ENCODE results near the gene SORBS1. TPM values are rescaled to one million over a fixed set of nuclear protein-coding genes. Genes with fewer than 3 reads are reported as not detected.

The SORBS1 gene
- total RNA-seq, 1 donor from 2014 or later = 58.2 TPM

GRCh38 chr10:95579835-95580535 lies 18.8 kb upstream of the SORBS1 start:
- DNase-seq (no peak), ATAC-seq (peak; percentile 74 to 80)
- H3K27ac ChIP-seq = no peak overlapping the region

GRCh38 chr10:95579292-95579691 lies 18.1 kb upstream of the SORBS1 start:
- DNase-seq (no peak), ATAC-seq (no peak)
- Histone ChIP-seq H3K4me3 (no peak overlapping the region), H3K27me3 (ENCODE audit: low read depth) (peaks cover 4% of the 10 kb centered on the region), H3K27ac (no peak overlapping the region), H3K9me3 (no peaks in the 10 kb centered on the region), H3K4me1 (peaks cover 17% of the 10 kb centered on the region), H3K36me3 (no peaks in the 10 kb centered on the region)
- TF ChIP-seq CTCF (IDR thresholded peaks at IDR 0.05) = no peak
- intact Hi-C loops (cut with DNase I) = no loop called here

More at GRCh38 chr10:95579835-95580535, 18.8 kb upstream of the SORBS1 start:
- no peaks in the 10 kb centered on the region for H3K9me3 ChIP-seq
- intact Hi-C loops (cut with DNase I) = no loop called here
- peaks cover 17% of the 10 kb centered on the region for H3K4me1 ChIP-seq
- H3K4me3 ChIP-seq = no peak overlapping the region
- no peaks in the 10 kb centered on the region for H3K27me3 ChIP-seq (ENCODE audit: low read depth)
- H3K36me3 ChIP-seq = no peaks in the 10 kb centered on the region
- no peak for TF ChIP-seq CTCF (IDR thresholded peaks at IDR 0.05)

- no peak overlapping the region for H3K27ac ChIP-seq
- no peaks in the 10 kb centered on the region for H3K36me3 ChIP-seq
- TF ChIP-seq CTCF (IDR thresholded peaks at IDR 0.05) = no peak
- peaks cover 17% of the 10 kb centered on the region for H3K4me1 ChIP-seq
- peaks cover 4% of the 10 kb centered on the region for H3K27me3 ChIP-seq (ENCODE audit: low read depth)
- peak; percentile 49 to 64 for ATAC-seq
- H3K9me3 ChIP-seq = no peaks in the 10 kb centered on the region
- no peak for DNase-seq
- intact Hi-C loops (cut with DNase I) = no loop called here
- no peak overlapping the region for H3K4me3 ChIP-seq
Observed at GRCh38 chr10:95578619-95579018, 17.4 kb upstream of the SORBS1 start.

- intact Hi-C loops (cut with DNase I) = no loop called here
Observed at GRCh38 chr10:95574649-95575365, 13.6 kb upstream of the SORBS1 start.

More at GRCh38 chr10:95574649-95575365, 13.6 kb upstream of the SORBS1 start:
- H3K27ac ChIP-seq = no peak overlapping the region
- H3K4me3 ChIP-seq = no peak overlapping the region
- no peak for DNase-seq
- peaks cover 9% of the 10 kb centered on the region for H3K4me1 ChIP-seq
- no peaks in the 10 kb centered on the region for H3K9me3 ChIP-seq
- no peak for TF ChIP-seq CTCF (IDR thresholded peaks at IDR 0.05)
- H3K36me3 ChIP-seq = no peaks in the 10 kb centered on the region
- H3K27me3 ChIP-seq (ENCODE audit: low read depth) = peaks cover 4% of the 10 kb centered on the region
- ATAC-seq = no peak

Measured in lower lobe of right lung (tissue), 2 donors.